Astrocyte (in vitro differentiated cells and primary cell): ENCODE measurements around the gene JAM3.

Source experiments
- CTCF ChIP-seq: IDR thresholded peaks from 2 replicates; pipeline ENCODE4 v1.5.1; 2011; ENCODE audit warnings: low read depth, mild to moderate bottlenecking, inconsistent platforms, low read length, moderate library complexity; ENCODE audit not compliant: insufficient read depth
- EZH2 ChIP-seq: IDR thresholded peaks from 2 replicates; pipeline ENCODE4 v1.6.1; 2012; ENCODE audit warnings: mild to moderate bottlenecking, low read length, inconsistent platforms; ENCODE audit not compliant: insufficient read depth

DNA sequence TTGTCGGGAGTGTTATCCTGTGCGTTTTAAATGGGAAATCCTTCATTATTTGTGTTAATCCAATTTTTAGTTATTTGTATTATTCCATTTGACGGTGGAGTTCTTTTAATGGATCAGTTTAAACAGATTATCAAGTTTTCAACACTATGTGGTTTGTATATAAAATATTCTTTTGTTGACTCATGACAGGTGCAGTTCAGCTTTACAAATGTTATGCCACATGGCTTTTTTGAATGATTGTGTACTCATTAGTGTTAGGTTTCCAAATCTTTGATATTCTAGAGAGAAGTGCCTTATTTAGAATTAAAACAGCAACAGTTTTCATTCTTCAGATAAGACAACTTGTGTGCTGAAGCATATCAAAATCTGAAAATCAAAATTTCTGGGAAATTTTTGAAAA, 2.4 kb downstream of the JAM3 start:
- TF ChIP-seq CTCF: no peak
- TF ChIP-seq EZH2: no peak
